IMR-90 (cell line): ENCODE results near the gene RHEX. TPM values are rescaled to one million over a fixed set of nuclear protein-coding genes. Genes with fewer than 3 reads are reported as not detected.

Experiments
- ATAC-seq: fragments of 200-7000 bp; cut with Tn5 transposase; 2 replicates; pipeline ENCODE4 v1.9.1; 2020; ENCODE audit warnings: low read depth, mild to moderate bottlenecking, moderate library complexity
- BruUV-seq: library from RNA; stranded (reverse); fragments of 400-500 nt; replicated peaks from 2 replicates; lab custom pipeline; 2021; lab: Mats Ljungman, UMichigan
- CTCF ChIA-PET: fragments of 300-600 bp; formaldehyde crosslinking; extraction: SDS; loops from one replicate; lab custom pipeline; 2021; ENCODE audit warnings: antibody characterized with exemption; lab: Yijun Ruan, JAX
- POLR2A ChIA-PET: fragments of 300-600 bp; sonication (Branson Sonifier 250); formaldehyde crosslinking; loops from one replicate; lab custom pipeline; 2022; ENCODE audit warnings: antibody characterized with exemption; ENCODE audit not compliant: unreplicated experiment; lab: Charles Lee
- DNase-seq: peaks from one replicate; pipeline ENCODE4 v3.0.0; 2013
- H2AFZ ChIP-seq: replicated peaks from 2 replicates; pipeline ENCODE3; 2013; ENCODE audit warnings: low read length, mild to moderate bottlenecking; ENCODE audit not compliant: poor library complexity
- H2AK5ac ChIP-seq: 2 replicates; pipeline ENCODE4 v1.6.1; 2013; ENCODE audit warnings: low read depth, low read length, inconsistent platforms
- H2AK9ac ChIP-seq: replicated peaks from 2 replicates; pipeline ENCODE3; 2013; ENCODE audit warnings: mild to moderate bottlenecking, low read depth, low read length, moderate library complexity; ENCODE audit not compliant: poor library complexity
- H2BK120ac ChIP-seq: 2 replicates; pipeline ENCODE4 v1.6.1; 2013; ENCODE audit warnings: low read depth, low read length, inconsistent platforms
- H2BK15ac ChIP-seq: 3 replicates; pipeline ENCODE4 v1.6.1; 2013; ENCODE audit warnings: low read depth, low read length, inconsistent platforms
- H2BK20ac ChIP-seq: 2 replicates; pipeline ENCODE4 v1.6.1; 2013; ENCODE audit warnings: low read depth, mild to moderate bottlenecking, inconsistent platforms, low read length, moderate library complexity
- H2BK5ac ChIP-seq: 2 replicates; pipeline ENCODE4 v1.6.1; 2013; ENCODE audit warnings: mild to moderate bottlenecking, low read depth, low read length, inconsistent platforms; ENCODE audit not compliant: poor library complexity, severe bottlenecking
- H3K14ac ChIP-seq: replicated peaks from 2 replicates; pipeline ENCODE4 v1.6.1; 2013; ENCODE audit warnings: low read depth, low read length, inconsistent platforms
- H3K18ac ChIP-seq: 2 replicates; pipeline ENCODE4 v1.6.1; 2013; ENCODE audit warnings: low read depth, low read length, control low read depth
- H3K23ac ChIP-seq: 2 replicates; pipeline ENCODE4 v1.6.1; 2013; ENCODE audit warnings: low read depth, low read length, inconsistent platforms
- H3K27ac ChIP-seq: 2 replicates; pipeline ENCODE4 v1.5.1; 2013; ENCODE audit warnings: mild to moderate bottlenecking, control low read depth, low read length; ENCODE audit not compliant: insufficient read depth
- H3K27me3 ChIP-seq: 2 replicates; pipeline ENCODE4 v1.6.1; 2013; ENCODE audit warnings: low read length; ENCODE audit not compliant: control insufficient read depth, insufficient read depth
- H3K36me3 ChIP-seq: 2 replicates; pipeline ENCODE4 v1.6.1; 2013; ENCODE audit warnings: low read length, mixed read lengths; ENCODE audit not compliant: control insufficient read depth, insufficient read depth
- H3K4ac ChIP-seq: 2 replicates; pipeline ENCODE4 v1.6.1; 2013; ENCODE audit warnings: low read depth, low read length, inconsistent platforms
- H3K4me1 ChIP-seq: 2 replicates; pipeline ENCODE4 v1.6.1; 2013; ENCODE audit warnings: low read length, mixed read lengths; ENCODE audit not compliant: control insufficient read depth, insufficient read depth
- H3K4me2 ChIP-seq: 2 replicates; pipeline ENCODE4 v1.6.1; 2013; ENCODE audit warnings: low read depth, mild to moderate bottlenecking, control low read depth, low read length, moderate library complexity
- H3K4me3 ChIP-seq: 2 replicates; pipeline ENCODE4 v1.5.1; 2013; ENCODE audit warnings: low read depth, mild to moderate bottlenecking, control low read depth, low read length, moderate library complexity; ENCODE audit not compliant: insufficient read depth
- H3K56ac ChIP-seq: 2 replicates; pipeline ENCODE4 v1.6.1; 2013; ENCODE audit warnings: low read length, inconsistent platforms; ENCODE audit not compliant: insufficient read depth; ENCODE audit errors: extremely low read depth
- H3K79me1 ChIP-seq, 2 experiments: 2 replicates each; pipeline ENCODE4 v1.6.1; 2013; ENCODE audit warnings: low read length in 2 of 2, inconsistent platforms in 1 of 2, low read depth in 1 of 2
- H3K9ac ChIP-seq: 2 replicates; pipeline ENCODE4 v1.6.1; 2013; ENCODE audit warnings: low read depth, low read length, control low read depth
- H3K9me1 ChIP-seq: 2 replicates; pipeline ENCODE4 v1.6.1; 2013; ENCODE audit warnings: low read length, inconsistent platforms; ENCODE audit not compliant: insufficient read depth
- H3K9me3 ChIP-seq: 2 replicates; pipeline ENCODE4 v1.6.1; 2013; ENCODE audit warnings: low read length; ENCODE audit not compliant: control insufficient read depth, insufficient read depth
- H4K20me1 ChIP-seq: 2 replicates; pipeline ENCODE4 v1.6.1; 2013; ENCODE audit warnings: low read length, inconsistent platforms; ENCODE audit not compliant: insufficient read depth
- H4K5ac ChIP-seq: 2 replicates; pipeline ENCODE4 v1.6.1; 2013; ENCODE audit warnings: mild to moderate bottlenecking, low read depth, low read length, control low read depth
- H4K8ac ChIP-seq, 2 experiments: 2 replicates each; pipeline ENCODE4 v1.6.1; 2013; ENCODE audit warnings: low read depth in 2 of 2, low read length in 2 of 2, control low read depth in 1 of 2, inconsistent platforms in 1 of 2
- H4K91ac ChIP-seq: 2 replicates; pipeline ENCODE4 v1.6.1; 2013; ENCODE audit warnings: low read depth, low read length, inconsistent platforms; ENCODE audit not compliant: insufficient read depth
- BHLHE40 ChIP-seq: fragments of 150-350 bp; IDR thresholded peaks from 2 replicates; pipeline ENCODE4 v1.6.1; 2016; ENCODE audit warnings: mild to moderate bottlenecking, low read depth, low read length
- CEBPB ChIP-seq: IDR thresholded peaks from 2 replicates; pipeline ENCODE4 v1.6.1; 2012; ENCODE audit warnings: low read depth, low read length, improper control_type of control experiment
- CHD1 ChIP-seq: IDR thresholded peaks from 2 replicates; pipeline ENCODE4 v1.6.1; 2012; ENCODE audit warnings: low read depth, low read length, improper control_type of control experiment
- ELK1 ChIP-seq: fragments of 150-350 bp; IDR thresholded peaks from 2 replicates; pipeline ENCODE4 v1.6.1; 2016; ENCODE audit warnings: low read depth, mild to moderate bottlenecking, low read length, moderate library complexity, borderline replicate concordance
- RAD21 ChIP-seq: IDR thresholded peaks from 2 replicates; pipeline ENCODE4 v1.6.1; 2012; ENCODE audit warnings: low read length, improper control_type of control experiment
- WGBS, 2 experiments: methylation state at CpG; one replicate each; pipeline versions ENCODE4 v1.1.5 to v1.1.7; 2013; ENCODE audit warnings: missing lambda C conversion rate in 2 of 2; ENCODE audit not compliant: insufficient read length in 1 of 2; ENCODE audit errors: extremely low coverage in 2 of 2; 5-methylcytosine and 5-hydroxymethylcytosine counted together
- dilution Hi-C: fragments of 300-500 bp; cut with HindIII; formaldehyde crosslinking; loops from one replicate; pipeline ENCODE4 v1.14.3; 2018; ENCODE audit warnings: low sequenced_read_pairs; ENCODE audit not compliant: unreplicated experiment
- in situ Hi-C: fragments of 300-500 bp; cut with MboI; formaldehyde crosslinking; loops from 3 replicates; pipeline ENCODE4 v1.14.3; 2019; ENCODE audit warnings: low sequenced_read_pairs, inconsistent platforms, mixed read lengths
- intact Hi-C: fragments of 100-400 bp; cut with micrococcal nuclease; formaldehyde crosslinking; loops from 2 replicates; pipeline ENCODE4 v1.10.0; 2022
- polyA plus RNA-seq, 3 experiments: library from polyadenylated mRNA; depleted of rRNA; stranded (reverse); fragments of >200 nt; gene quantifications; 2 replicates each; pipeline ENCODE4 v1.2.3, GENCODE V29; 2012; ENCODE audit warnings: low replicate concordance in 1 of 3
- total RNA-seq: library from RNA; depleted of rRNA; stranded (reverse); fragments of >200 nt; gene quantifications from 2 replicates; pipeline ENCODE4 v1.2.3, GENCODE V29; 2012

The RHEX gene
- total and polyA plus RNA-seq, 2 of the 4 experiments (the other 2 are of a cell fraction): not detected

- Histone ChIP-seq H2BK5ac (no peak overlapping the region), H2BK120ac (no peak overlapping the region), H3K9me1 (no peaks in the 10 kb centered on the region), H3K27me3 (peaks cover 48% of the 10 kb centered on the region), H3K23ac (no peak overlapping the region), H3K18ac (no peak overlapping the region), H3K9me3 (peaks cover 4% of the 10 kb centered on the region), H2AK5ac (no peak overlapping the region), H4K91ac (no peak overlapping the region), H3K4me1 (no peaks in the 10 kb centered on the region), H3K36me3 (no peaks in the 10 kb centered on the region), H3K4me3 (no peak overlapping the region), H2AFZ (no peak overlapping the region), H3K9ac (no peak overlapping the region), H2BK15ac (no peak overlapping the region), H3K79me1 (no peaks in the 10 kb centered on the region), H4K20me1 (no peaks in the 10 kb centered on the region), H3K4me2 (no peak overlapping the region), H2BK20ac (no peak overlapping the region), H2AK9ac (no peak overlapping the region), H3K56ac (no peak overlapping the region), H3K14ac (no peak overlapping the region), H3K4ac (no peak overlapping the region), H4K5ac (no peak overlapping the region), H4K8ac (no peak overlapping the region), H3K27ac (no peak overlapping the region)
- CTCF ChIA-PET: no interaction called here
- no TSS peak for BruUV-seq
- DNase-seq (no peak), ATAC-seq (no peak)
- 60% methylated on average over 1 of the region's 5 CpGs; no CpG with 5 or more reads in 1 of the 2 experiments for WGBS, 2 experiments
- dilution Hi-C loops (no loop called here), intact Hi-C loops (no loop called here), in situ Hi-C loops (no loop called here)
- POLR2A ChIA-PET: no interaction called here
- TF ChIP-seq CHD1 (no peak), RAD21 (no peak), BHLHE40 (no peak), ELK1 (no peak), CEBPB (no peak)
Observed at GRCh38 chr1:206032380-206033140, 20.4 kb upstream of the RHEX start.
